Thoracic aorta (tissue), 2 donors: Measurements from ENCODE around the gene CGB3. TPM values are rescaled to one million over a fixed set of nuclear protein-coding genes. Genes with fewer than 3 reads are reported as not detected.

Experiments
- ATAC-seq: fragments of 150-250 bp; one replicate; pipeline ENCODE4 v1.8.0; 2017; ENCODE audit warnings: low read depth; ENCODE audit not compliant: insufficient number of reproducible peaks, low FRiP score
- DNase-seq: peaks from one replicate; pipeline ENCODE4 v3.0.0-alpha.2; 2020; ENCODE audit warnings: low spot score
- H3K27ac ChIP-seq, 2 donors: fragments of 200-600 bp; sonication (generic); 1 replicate in 1 of 2; 2 replicates in 1 of 2; pipeline ENCODE4 v1.5.1; 2016; ENCODE audit warnings: mild to moderate bottlenecking in 2 of 2, moderate library complexity in 2 of 2
- H3K27me3 ChIP-seq: fragments of 200-600 bp; sonication (generic); replicated peaks from 2 replicates; pipeline ENCODE4 v1.6.0; 2016; ENCODE audit warnings: mild to moderate bottlenecking; ENCODE audit not compliant: insufficient read depth
- H3K36me3 ChIP-seq: fragments of 200-600 bp; sonication (generic); one replicate; pipeline ENCODE4 v1.5.1; 2016
- H3K4me1 ChIP-seq, 2 donors: fragments of 200-600 bp; sonication (generic); 1 replicate in 1 of 2; 2 replicates in 1 of 2; pipeline versions ENCODE4 v1.5.1 to v1.6.0; 2016; ENCODE audit warnings: low read depth in 2 of 2, mild to moderate bottlenecking in 1 of 2; ENCODE audit not compliant: control insufficient read depth in 1 of 2
- H3K4me3 ChIP-seq: fragments of 200-600 bp; sonication (generic); 2 replicates; pipeline ENCODE4 v1.5.1; 2016; ENCODE audit warnings: mild to moderate bottlenecking
- H3K9me3 ChIP-seq: fragments of 200-600 bp; sonication (generic); 2 replicates; pipeline ENCODE4 v1.5.1; 2016
- CTCF ChIP-seq: fragments of 200-600 bp; sonication (generic); IDR thresholded peaks from one replicate; pipeline ENCODE4 v1.5.1; 2019; ENCODE audit warnings: antibody characterized with exemption
- total RNA-seq, 2 donors: library from RNA; depleted of rRNA; stranded (reverse); fragments of >200 nt; gene quantifications; one replicate each; pipeline versions ENCODE4 v1.1.0 to v1.2.3, GENCODE V29; 2016

The CGB3 gene
- total RNA-seq, 2 donors from 2014 or later, result not detected

- H3K27ac ChIP-seq, result peak overlapping the region; percentile 5 to 38
- no peaks in the 10 kb centered on the region for H3K9me3 ChIP-seq
- H3K4me3 ChIP-seq, result no peak overlapping the region
- peaks cover 42% of the 10 kb centered on the region for H3K36me3 ChIP-seq
- DNase-seq (no peak), ATAC-seq (no peak)
- H3K27me3 ChIP-seq, result no peaks in the 10 kb centered on the region
- peak; percentile 29 for TF ChIP-seq CTCF
- peaks cover 16 to 27% of the 10 kb centered on the region in 2 donors for H3K4me1 ChIP-seq
Observed at GRCh38 chr19:48975947-48976847, 47.9 kb downstream of the CGB3 start.

Other genes with a start within 250 kb of the CGB3 start
- gene BCAT2, start 213.3 kb downstream of the CGB3 start, total RNA-seq, result 10 to 100 TPM; 26.5 to 38.4 TPM
- 10 to 100 TPM; 10.2 to 16.8 TPM for gene HSD17B14, start 187.8 kb downstream of the CGB3 start, total RNA-seq
- gene PLEKHA4, start 155.7 kb downstream of the CGB3 start, total RNA-seq, result 10 to 100 TPM; 45.1 to 45.2 TPM
- gene PPP1R15A, start 151.9 kb downstream of the CGB3 start, total RNA-seq, result 100 to 1,000 TPM; 108 to 139 TPM
- gene TULP2, start 125.6 kb downstream of the CGB3 start, total RNA-seq, result under 1 TPM; 0.27 to 0.78 TPM
- gene NUCB1, start 124.0 kb downstream of the CGB3 start, total RNA-seq, result 100 to 1,000 TPM; 415 to 671 TPM
- 1 to 10 TPM in 1 of 2 donors, not detected in 1; 3.7 TPM for gene DHDH, start 90.6 kb downstream of the CGB3 start, total RNA-seq
- gene BAX, start 69.5 kb downstream of the CGB3 start, total RNA-seq, result 100 to 1,000 TPM in 1 of 2 donors, 10 to 100 TPM in 1; 53.1 to 104 TPM
- gene FTL, start 59.0 kb downstream of the CGB3 start, total RNA-seq, result 1,000 to 10,000 TPM; 3,403 to 7,108 TPM
- gene GYS1, start 31.0 kb downstream of the CGB3 start, total RNA-seq, result 10 to 100 TPM; 30.1 to 44.4 TPM
- gene RUVBL2, start 30.4 kb downstream of the CGB3 start, total RNA-seq, result 10 to 100 TPM; 51.6 to 52.3 TPM
- gene LHB, start 7.2 kb downstream of the CGB3 start, total RNA-seq, result not detected
- not detected for gene CGB2, start 7.6 kb upstream of the CGB3 start, total RNA-seq
- gene CGB1, start 12.6 kb upstream of the CGB3 start, total RNA-seq, result not detected
- gene CGB5, start 19.5 kb upstream of the CGB3 start, total RNA-seq, result not detected
- not detected for gene CGB8, start 24.8 kb upstream of the CGB3 start, total RNA-seq
- gene CGB7, start 33.4 kb upstream of the CGB3 start, total RNA-seq, result not detected
- gene NTF4, start 40.5 kb upstream of the CGB3 start, total RNA-seq, result not detected
- not detected for gene KCNA7, start 48.4 kb upstream of the CGB3 start, total RNA-seq
- 100 to 1,000 TPM; 339 to 438 TPM for gene SNRNP70, start 61.1 kb upstream of the CGB3 start, total RNA-seq
- gene LIN7B, start 90.0 kb upstream of the CGB3 start, total RNA-seq, result 10 to 100 TPM in 1 of 2 donors, not detected in 1; 19.8 TPM
- not detected for gene C19orf73, start 94.8 kb upstream of the CGB3 start, total RNA-seq
- gene PPFIA3, start 95.2 kb upstream of the CGB3 start, total RNA-seq, result 1 to 10 TPM; 2.7 to 5.0 TPM
- gene HRC, start 131.1 kb upstream of the CGB3 start, total RNA-seq, result 1 to 10 TPM; 2.2 to 6.5 TPM
- 10 to 100 TPM; 48.3 to 65.9 TPM for gene TRPM4, start 133.5 kb upstream of the CGB3 start, total RNA-seq